ENCODE measurements around the gene MET. TPM values are rescaled to one million over a fixed set of nuclear protein-coding genes. Genes with fewer than 3 reads are reported as not detected.

MET gene
- total and polyA plus RNA-seq, 2 donors from 2014 or later: 13.4 to 225 TPM

DNA sequence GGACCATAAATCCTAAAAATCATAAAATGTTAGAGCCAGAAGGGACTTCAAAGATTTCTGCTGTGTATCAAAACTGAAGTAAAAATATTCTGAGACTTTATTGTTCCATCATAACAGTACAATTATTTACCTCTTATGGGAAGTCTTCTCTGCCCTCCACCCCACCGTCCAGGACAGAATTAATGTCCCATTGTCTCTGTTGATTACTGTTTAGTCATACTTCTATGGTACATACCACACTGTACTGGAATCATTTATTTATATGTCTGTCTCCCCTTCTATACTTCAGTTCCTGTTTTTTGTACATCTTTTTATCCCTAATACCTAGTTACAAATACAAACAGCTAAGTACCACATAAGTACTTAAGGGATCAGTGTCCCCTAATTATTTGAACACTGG, 98.9 kb downstream of the MET start:
- TF ChIP-seq, protein P1, sequence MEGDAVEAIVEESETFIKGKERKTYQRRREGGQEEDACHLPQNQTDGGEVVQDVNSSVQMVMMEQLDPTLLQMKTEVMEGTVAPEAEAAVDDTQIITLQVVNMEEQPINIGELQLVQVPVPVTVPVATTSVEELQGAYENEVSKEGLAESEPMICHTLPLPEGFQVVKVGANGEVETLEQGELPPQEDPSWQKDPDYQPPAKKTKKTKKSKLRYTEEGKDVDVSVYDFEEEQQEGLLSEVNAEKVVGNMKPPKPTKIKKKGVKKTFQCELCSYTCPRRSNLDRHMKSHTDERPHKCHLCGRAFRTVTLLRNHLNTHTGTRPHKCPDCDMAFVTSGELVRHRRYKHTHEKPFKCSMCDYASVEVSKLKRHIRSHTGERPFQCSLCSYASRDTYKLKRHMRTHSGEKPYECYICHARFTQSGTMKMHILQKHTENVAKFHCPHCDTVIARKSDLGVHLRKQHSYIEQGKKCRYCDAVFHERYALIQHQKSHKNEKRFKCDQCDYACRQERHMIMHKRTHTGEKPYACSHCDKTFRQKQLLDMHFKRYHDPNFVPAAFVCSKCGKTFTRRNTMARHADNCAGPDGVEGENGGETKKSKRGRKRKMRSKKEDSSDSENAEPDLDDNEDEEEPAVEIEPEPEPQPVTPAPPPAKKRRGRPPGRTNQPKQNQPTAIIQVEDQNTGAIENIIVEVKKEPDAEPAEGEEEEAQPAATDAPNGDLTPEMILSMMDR (IDR thresholded peaks at IDR 0.05; ENCODE audit: borderline replicate concordance, extremely low read depth, insufficient read depth): no peak
- Histone ChIP-seq H3K9ac (ENCODE audit: low read length in 3 of 3) (no peak overlapping the region), H3K27me3 (ENCODE audit: control insufficient read depth, insufficient read depth, low read length) (no peaks in the 10 kb centered on the region), H3K27ac (ENCODE audit: low read depth in 2 of 2, low read length in 2 of 2) (no peak overlapping the region), H3K36me3 (ENCODE audit: control insufficient read depth in 2 of 3, insufficient read depth in 3 of 3, low read length in 3 of 3) (no peaks in the 10 kb centered on the region), H3K4me1 (ENCODE audit: control insufficient read depth in 2 of 3, insufficient read depth in 2 of 3, low read depth in 1 of 3, low read length in 3 of 3) (peaks cover 0 to 9% (median 0%) of the 10 kb centered on the region in 3 donors), H3K4me3 (ENCODE audit: low read length in 3 of 3) (no peak overlapping the region), H3K9me3 (ENCODE audit: control insufficient read depth in 2 of 3, insufficient read depth in 1 of 3, low read length in 3 of 3) (no peaks in the 10 kb centered on the region)
- DNase-seq: no peak
- FAIRE-seq: no peak
- intact Hi-C loops (cut with DNase I): no loop called here

DNA sequence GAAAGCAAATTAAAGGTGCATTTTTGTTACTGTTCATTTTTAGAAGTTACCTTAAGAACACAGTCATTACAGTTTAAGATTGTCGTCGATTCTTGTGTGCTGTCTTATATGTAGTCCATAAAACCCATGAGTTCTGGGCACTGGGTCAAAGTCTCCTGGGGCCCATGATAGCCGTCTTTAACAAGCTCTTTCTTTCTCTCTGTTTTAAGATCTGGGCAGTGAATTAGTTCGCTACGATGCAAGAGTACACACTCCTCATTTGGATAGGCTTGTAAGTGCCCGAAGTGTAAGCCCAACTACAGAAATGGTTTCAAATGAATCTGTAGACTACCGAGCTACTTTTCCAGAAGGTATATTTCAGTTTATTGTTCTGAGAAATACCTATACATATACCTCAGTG, 99.6 kb downstream of the MET start:
- DNase-seq (no peak), FAIRE-seq (no peak)
- Histone ChIP-seq H3K4me1 (ENCODE audit: control insufficient read depth in 2 of 3, insufficient read depth in 2 of 3, low read depth in 1 of 3, low read length in 3 of 3) (peaks cover 0 to 16% (median 0%) of the 10 kb centered on the region in 3 donors), H3K9ac (ENCODE audit: low read length in 3 of 3) (no peak overlapping the region), H3K27me3 (ENCODE audit: control insufficient read depth, insufficient read depth, low read length) (no peaks in the 10 kb centered on the region), H3K36me3 (ENCODE audit: control insufficient read depth in 2 of 3, insufficient read depth in 3 of 3, low read length in 3 of 3) (no peaks in the 10 kb centered on the region), H3K4me3 (ENCODE audit: low read length in 3 of 3) (peak overlapping the region in 1 of 3 donors; percentile 7), H3K27ac (ENCODE audit: low read depth in 2 of 2, low read length in 2 of 2) (no peak overlapping the region), H3K9me3 (ENCODE audit: control insufficient read depth in 2 of 3, insufficient read depth in 1 of 3, low read length in 3 of 3) (no peaks in the 10 kb centered on the region)
- TF ChIP-seq, protein P1 (IDR thresholded peaks at IDR 0.05; ENCODE audit: borderline replicate concordance, extremely low read depth, insufficient read depth): no peak
- intact Hi-C loops (cut with DNase I): no loop called here

DNA sequence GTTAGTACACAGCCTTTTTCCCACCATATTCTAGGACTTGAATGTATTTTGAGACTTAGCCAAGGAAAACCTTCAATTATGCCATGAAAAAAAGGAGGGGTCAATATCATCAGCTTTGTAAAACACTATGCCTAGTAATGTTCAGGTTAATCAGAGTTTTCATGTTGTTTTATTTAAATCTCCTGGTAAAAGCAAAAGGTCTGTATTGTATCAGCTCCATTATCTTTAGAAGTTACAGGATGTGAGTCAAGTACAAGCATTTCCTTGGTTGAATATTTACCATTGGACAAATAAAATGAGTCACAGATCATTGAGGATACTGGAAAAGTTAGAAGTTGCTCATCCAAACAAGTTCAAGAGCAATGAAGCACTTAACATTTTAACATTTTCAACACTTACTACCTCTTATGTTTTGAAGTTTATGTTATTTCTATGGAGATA, 100.4 kb downstream of the MET start:
- no peak overlapping the region for H3K4me3 ChIP-seq (ENCODE audit: low read length in 3 of 3)
- DNase-seq (peak in 2 of 5 donors; percentile 48), FAIRE-seq (peak; percentile 92)
- H3K36me3 ChIP-seq (ENCODE audit: control insufficient read depth in 2 of 3, insufficient read depth in 3 of 3, low read length in 3 of 3): no peaks in the 10 kb centered on the region
- intact Hi-C loops (cut with DNase I): no loop called here
- TF ChIP-seq, protein P1 (IDR thresholded peaks at IDR 0.05; ENCODE audit: borderline replicate concordance, extremely low read depth, insufficient read depth): no peak
- H3K27ac ChIP-seq (ENCODE audit: low read depth in 2 of 2, low read length in 2 of 2): peak overlapping the region; percentile 29 to 37
- no peak overlapping the region for H3K9ac ChIP-seq (ENCODE audit: low read length in 3 of 3)
- H3K4me1 ChIP-seq (ENCODE audit: control insufficient read depth in 2 of 3, insufficient read depth in 2 of 3, low read depth in 1 of 3, low read length in 3 of 3): peaks cover 0 to 16% (median 0%) of the 10 kb centered on the region in 3 donors
- no peaks in the 10 kb centered on the region for H3K27me3 ChIP-seq (ENCODE audit: control insufficient read depth, insufficient read depth, low read length)
- no peaks in the 10 kb centered on the region for H3K9me3 ChIP-seq (ENCODE audit: control insufficient read depth in 2 of 3, insufficient read depth in 1 of 3, low read length in 3 of 3)
